Fibroblast of lung (primary cell): Measurements from ENCODE around the gene MON1A. TPM values are rescaled to one million over a fixed set of nuclear protein-coding genes. Genes with fewer than 3 reads are reported as not detected.

ENCODE experiments used
- DNase-seq, 2 donors: peaks; one replicate each; pipeline versions ENCODE4 v3.0.0 to v3.0.0-alpha.2; 2010; ENCODE audit warnings: low read depth in 2 of 2
- H2AFZ ChIP-seq: 2 replicates; pipeline ENCODE4 v1.5.1; 2012; ENCODE audit warnings: low read length, control low read depth, inconsistent platforms
- H3K27ac ChIP-seq: 2 replicates; pipeline ENCODE4 v1.5.1; 2011; ENCODE audit warnings: low read length, control low read depth; ENCODE audit not compliant: insufficient read depth
- H3K27me3 ChIP-seq: 2 replicates; pipeline ENCODE4 v1.5.1; 2011; ENCODE audit warnings: mild to moderate bottlenecking, low read length; ENCODE audit not compliant: control insufficient read depth, insufficient read depth
- H3K36me3 ChIP-seq: 2 replicates; pipeline ENCODE4 v1.5.1; 2011; ENCODE audit warnings: low read length; ENCODE audit not compliant: control insufficient read depth, insufficient read depth
- H3K4me1 ChIP-seq: 2 replicates; pipeline ENCODE4 v1.5.1; 2011; ENCODE audit warnings: low read length; ENCODE audit not compliant: control insufficient read depth, insufficient read depth; ENCODE audit errors: extremely low read depth
- H3K4me2 ChIP-seq: 2 replicates; pipeline ENCODE4 v1.5.1; 2011; ENCODE audit warnings: low read length, control low read depth; ENCODE audit not compliant: insufficient read depth; ENCODE audit errors: extremely low read depth
- H3K4me3 ChIP-seq, 4 experiments: fragments of 200-600 bp in 1 of 4; sonication (generic) in 1 of 4; replicated peaks in 1 of 4; 2 replicates each; pipeline ENCODE4 v1.5.1; 2011 to 2016; ENCODE audit warnings: low read length in 4 of 4, low read depth in 3 of 4, mild to moderate bottlenecking in 3 of 4, control low read depth in 2 of 4, inconsistent platforms in 1 of 4, mixed read lengths in 1 of 4; ENCODE audit not compliant: insufficient read depth in 1 of 4; ENCODE audit errors: control extremely low read depth in 1 of 4
- H3K79me2 ChIP-seq: 2 replicates; pipeline ENCODE4 v1.5.1; 2012; ENCODE audit warnings: mild to moderate bottlenecking, low read length, inconsistent platforms; ENCODE audit not compliant: control insufficient read depth, insufficient read depth
- H3K9ac ChIP-seq: 2 replicates; pipeline ENCODE4 v1.5.1; 2011; ENCODE audit warnings: mild to moderate bottlenecking, low read length, control low read depth; ENCODE audit not compliant: insufficient read depth
- H3K9me3 ChIP-seq: 2 replicates; pipeline ENCODE4 v1.5.1; 2012; ENCODE audit warnings: low read depth, low read length; ENCODE audit not compliant: control insufficient read depth, insufficient read depth
- H4K20me1 ChIP-seq: 2 replicates; pipeline ENCODE4 v1.5.1; 2011; ENCODE audit warnings: low read length; ENCODE audit not compliant: control insufficient read depth, insufficient read depth; ENCODE audit errors: extremely low read depth
- EZH2 ChIP-seq: IDR thresholded peaks from 2 replicates; pipeline ENCODE4 v1.5.1; 2012; ENCODE audit warnings: low read length, control low read depth, mild to moderate bottlenecking; ENCODE audit errors: missing control alignments
- polyA plus RNA-seq, 2 donors: library from polyadenylated mRNA; depleted of rRNA in 1 of 2; stranded (reverse) in 1 of 2; unstranded in 1 of 2; fragments of >200 nt; gene quantifications; 2 replicates each; pipeline ENCODE4 v1.2.1, GENCODE V29; 2011 to 2012; ENCODE audit warnings: missing spikeins in 1 of 2
- total RNA-seq: library from RNA; depleted of rRNA; stranded (reverse); fragments of >200 nt; gene quantifications from 2 replicates; pipeline ENCODE4 v1.2.1, GENCODE V29; 2014
- TF ChIP-seq, protein P1 (sequence below), 2 donors: IDR thresholded peaks in 1 of 2; conservative IDR thresholded peaks in 1 of 2; 1 replicate in 1 of 2; 2 replicates in 1 of 2; pipeline ENCODE4 v1.5.1; 2011 to 2012; ENCODE audit warnings: low read length in 2 of 2, control low read depth in 1 of 2, inconsistent platforms in 1 of 2, low read depth in 1 of 2, mild to moderate bottlenecking in 1 of 2

Gene MON1A
- total and polyA plus RNA-seq, 2 donors (not counting 1 experiment from before 2014, with no cell fraction given), result 6.7 to 12.2 TPM

DNA sequence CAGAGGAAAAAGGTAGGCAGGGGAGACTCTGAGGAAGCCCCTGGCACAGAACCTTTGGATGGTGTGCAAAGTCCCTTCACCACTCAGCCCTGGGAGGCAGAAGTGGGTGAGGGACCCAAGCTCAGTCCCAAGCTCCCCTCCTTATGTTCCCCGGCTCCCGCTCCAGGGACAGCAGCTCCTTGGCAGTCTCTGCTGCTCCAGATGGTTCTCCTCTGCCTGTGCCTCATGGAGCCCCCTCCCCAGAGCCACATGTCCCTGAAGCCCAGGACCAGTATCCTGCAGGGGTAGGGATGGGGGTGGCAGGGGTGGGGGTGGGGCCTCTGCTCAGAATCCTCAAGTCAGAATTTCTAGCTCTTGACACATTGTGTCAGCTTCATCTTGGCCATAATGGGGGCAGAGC lies 51.9 kb downstream of the MON1A start:
- no peaks in the 10 kb centered on the region for H3K9me3 ChIP-seq
- no peak overlapping the region for H3K27ac ChIP-seq
- H3K4me3 ChIP-seq, result no peak overlapping the region
- no peak overlapping the region for H3K4me2 ChIP-seq
- H3K27me3 ChIP-seq, result peaks cover 16% of the 10 kb centered on the region
- no peak for DNase-seq
- H2AFZ ChIP-seq, result no peak overlapping the region
- no peaks in the 10 kb centered on the region for H3K4me1 ChIP-seq
- H3K79me2 ChIP-seq, result no peaks in the 10 kb centered on the region
- no peaks in the 10 kb centered on the region for H4K20me1 ChIP-seq
- H3K9ac ChIP-seq, result no peak overlapping the region
- no peaks in the 10 kb centered on the region for H3K36me3 ChIP-seq
- TF ChIP-seq, protein P1, sequence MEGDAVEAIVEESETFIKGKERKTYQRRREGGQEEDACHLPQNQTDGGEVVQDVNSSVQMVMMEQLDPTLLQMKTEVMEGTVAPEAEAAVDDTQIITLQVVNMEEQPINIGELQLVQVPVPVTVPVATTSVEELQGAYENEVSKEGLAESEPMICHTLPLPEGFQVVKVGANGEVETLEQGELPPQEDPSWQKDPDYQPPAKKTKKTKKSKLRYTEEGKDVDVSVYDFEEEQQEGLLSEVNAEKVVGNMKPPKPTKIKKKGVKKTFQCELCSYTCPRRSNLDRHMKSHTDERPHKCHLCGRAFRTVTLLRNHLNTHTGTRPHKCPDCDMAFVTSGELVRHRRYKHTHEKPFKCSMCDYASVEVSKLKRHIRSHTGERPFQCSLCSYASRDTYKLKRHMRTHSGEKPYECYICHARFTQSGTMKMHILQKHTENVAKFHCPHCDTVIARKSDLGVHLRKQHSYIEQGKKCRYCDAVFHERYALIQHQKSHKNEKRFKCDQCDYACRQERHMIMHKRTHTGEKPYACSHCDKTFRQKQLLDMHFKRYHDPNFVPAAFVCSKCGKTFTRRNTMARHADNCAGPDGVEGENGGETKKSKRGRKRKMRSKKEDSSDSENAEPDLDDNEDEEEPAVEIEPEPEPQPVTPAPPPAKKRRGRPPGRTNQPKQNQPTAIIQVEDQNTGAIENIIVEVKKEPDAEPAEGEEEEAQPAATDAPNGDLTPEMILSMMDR (conservative IDR thresholded peaks at IDR 0.05 in 1 of 2, IDR thresholded peaks at IDR 0.05 in 1 of 2; ENCODE audit: low read depth in 1 of 2, low read length in 2 of 2), result no peak
- no peak for TF ChIP-seq EZH2

DNA sequence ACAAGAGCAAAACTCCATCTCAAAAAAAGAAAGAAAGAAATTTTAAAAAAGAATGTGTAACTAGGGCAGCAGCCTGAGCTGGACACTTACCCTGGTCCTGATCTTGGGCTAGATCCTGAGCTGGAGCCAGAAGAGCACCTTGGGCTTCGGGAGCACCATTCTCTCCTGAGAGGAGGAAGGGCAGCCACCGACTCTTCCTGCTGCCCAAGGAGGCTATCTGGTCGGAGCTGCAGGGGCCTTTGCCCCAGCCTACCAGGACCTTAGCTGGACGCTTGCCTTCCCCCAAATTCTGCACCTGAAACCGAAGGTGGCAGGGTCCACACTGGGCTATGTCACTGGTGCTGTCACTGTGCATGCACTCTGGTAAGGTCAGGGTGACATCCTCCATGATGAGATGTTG lies 53.0 kb downstream of the MON1A start:
- Histone ChIP-seq H3K4me2 (no peak overlapping the region), H3K36me3 (no peaks in the 10 kb centered on the region), H3K4me1 (no peaks in the 10 kb centered on the region), H3K9me3 (no peaks in the 10 kb centered on the region), H2AFZ (no peak overlapping the region), H3K4me3 (no peak overlapping the region), H3K9ac (no peak overlapping the region), H4K20me1 (no peaks in the 10 kb centered on the region), H3K27me3 (peaks cover 10% of the 10 kb centered on the region), H3K79me2 (no peaks in the 10 kb centered on the region), H3K27ac (no peak overlapping the region)
- TF ChIP-seq EZH2, result no peak
- TF ChIP-seq, protein P1 (conservative IDR thresholded peaks at IDR 0.05 in 1 of 2, IDR thresholded peaks at IDR 0.05 in 1 of 2; ENCODE audit: low read depth in 1 of 2, low read length in 2 of 2), result no peak
- DNase-seq, result no peak

DNA sequence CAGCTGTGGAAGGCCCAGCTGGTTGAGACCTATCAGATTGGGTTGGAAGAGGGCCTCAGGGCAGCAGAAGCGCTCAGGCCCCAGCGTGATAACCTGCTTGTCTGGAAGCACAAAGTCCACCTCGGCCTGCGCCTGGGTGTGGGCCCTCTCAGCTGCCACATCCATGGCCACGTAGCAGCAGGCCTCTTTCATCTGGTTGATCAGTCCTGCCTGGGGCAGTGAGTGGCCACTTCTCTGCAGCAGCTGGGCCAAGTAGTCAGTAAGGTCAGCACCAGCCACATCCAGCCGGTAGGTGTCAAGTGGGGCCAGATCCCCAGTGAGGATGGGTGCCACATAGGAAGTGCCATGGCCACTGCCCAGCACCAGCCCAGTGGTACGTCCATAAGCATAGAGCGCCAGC lies 56.0 kb downstream of the MON1A start:
- peaks cover 27% of the 10 kb centered on the region for H3K27me3 ChIP-seq
- TF ChIP-seq, protein P1 (conservative IDR thresholded peaks at IDR 0.05 in 1 of 2, IDR thresholded peaks at IDR 0.05 in 1 of 2; ENCODE audit: low read depth in 1 of 2, low read length in 2 of 2), result no peak
- TF ChIP-seq EZH2, result no peak
- H3K9me3 ChIP-seq, result no peaks in the 10 kb centered on the region
- H4K20me1 ChIP-seq, result no peaks in the 10 kb centered on the region
- no peak overlapping the region for H3K27ac ChIP-seq
- DNase-seq, result no peak
- H3K79me2 ChIP-seq, result no peaks in the 10 kb centered on the region
- H3K9ac ChIP-seq, result no peak overlapping the region
- no peaks in the 10 kb centered on the region for H3K36me3 ChIP-seq
- H3K4me2 ChIP-seq, result no peak overlapping the region
- no peak overlapping the region for H3K4me3 ChIP-seq
- H3K4me1 ChIP-seq, result no peaks in the 10 kb centered on the region
- no peak overlapping the region for H2AFZ ChIP-seq
